D721Med (cell line): ENCODE results near the gene SGCA.

ENCODE experiments used
- DNase-seq: peaks from one replicate; pipeline ENCODE4 v3.0.0; 2011; ENCODE audit warnings: low spot score; ENCODE audit not compliant: insufficient read length
- FAIRE-seq: peaks from 2 replicates; lab custom pipeline; 2011; peaks lifted over from hg19 to GRCh38; lab: Jason Lieb, UNC
- CTCF ChIP-seq: IDR thresholded peaks from 2 replicates; pipeline ENCODE4 v1.5.1; 2012; ENCODE audit warnings: mild to moderate bottlenecking, control low read depth; ENCODE audit not compliant: insufficient read depth; ENCODE audit errors: missing control alignments

SGCA gene

GRCh38 chr17:50185631-50186471 lies 20.0 kb downstream of the SGCA start:
- no peak for FAIRE-seq
- DNase-seq: no peak
- TF ChIP-seq CTCF: no peak

DNA sequence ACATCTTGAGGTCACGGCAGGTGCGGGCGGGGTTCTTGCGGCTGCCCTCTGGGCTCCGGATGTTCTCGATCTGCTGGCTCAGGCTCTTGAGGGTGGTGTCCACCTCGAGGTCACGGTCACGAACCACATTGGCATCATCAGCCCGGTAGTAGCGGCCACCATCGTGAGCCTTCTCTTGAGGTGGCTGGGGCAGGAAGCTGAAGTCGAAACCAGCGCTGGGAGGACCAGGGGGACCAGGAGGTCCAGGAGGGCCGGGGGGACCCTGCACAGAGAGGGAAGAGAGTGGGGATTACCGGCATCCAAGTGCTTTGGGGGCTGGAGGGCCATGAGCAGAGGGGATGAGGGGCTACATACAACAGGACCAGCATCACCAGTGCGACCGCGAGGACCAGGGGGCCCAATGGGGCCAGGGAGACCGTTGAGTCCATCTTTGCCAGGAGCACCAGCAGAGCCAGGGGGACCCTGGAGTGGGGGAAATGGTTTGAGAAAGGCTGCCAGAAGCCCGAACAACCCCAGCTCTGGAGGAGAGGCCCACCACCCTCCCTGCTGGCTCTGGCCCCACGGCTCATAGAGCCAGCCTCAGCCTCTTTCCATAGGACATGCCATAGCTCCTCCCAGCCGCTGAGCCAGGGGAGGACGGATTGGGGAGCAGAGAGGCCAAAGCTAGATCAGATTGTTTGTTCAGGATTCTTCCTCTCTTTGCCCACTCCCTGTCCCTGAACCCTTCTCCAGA lies 21.0 kb downstream of the SGCA start:
- DNase-seq (no peak), FAIRE-seq (no peak)
- TF ChIP-seq CTCF: no peak

GRCh38 chr17:50187394-50187725 lies 21.6 kb downstream of the SGCA start:
- DNase-seq (no peak), FAIRE-seq (no peak)
- TF ChIP-seq CTCF: no peak

DNA sequence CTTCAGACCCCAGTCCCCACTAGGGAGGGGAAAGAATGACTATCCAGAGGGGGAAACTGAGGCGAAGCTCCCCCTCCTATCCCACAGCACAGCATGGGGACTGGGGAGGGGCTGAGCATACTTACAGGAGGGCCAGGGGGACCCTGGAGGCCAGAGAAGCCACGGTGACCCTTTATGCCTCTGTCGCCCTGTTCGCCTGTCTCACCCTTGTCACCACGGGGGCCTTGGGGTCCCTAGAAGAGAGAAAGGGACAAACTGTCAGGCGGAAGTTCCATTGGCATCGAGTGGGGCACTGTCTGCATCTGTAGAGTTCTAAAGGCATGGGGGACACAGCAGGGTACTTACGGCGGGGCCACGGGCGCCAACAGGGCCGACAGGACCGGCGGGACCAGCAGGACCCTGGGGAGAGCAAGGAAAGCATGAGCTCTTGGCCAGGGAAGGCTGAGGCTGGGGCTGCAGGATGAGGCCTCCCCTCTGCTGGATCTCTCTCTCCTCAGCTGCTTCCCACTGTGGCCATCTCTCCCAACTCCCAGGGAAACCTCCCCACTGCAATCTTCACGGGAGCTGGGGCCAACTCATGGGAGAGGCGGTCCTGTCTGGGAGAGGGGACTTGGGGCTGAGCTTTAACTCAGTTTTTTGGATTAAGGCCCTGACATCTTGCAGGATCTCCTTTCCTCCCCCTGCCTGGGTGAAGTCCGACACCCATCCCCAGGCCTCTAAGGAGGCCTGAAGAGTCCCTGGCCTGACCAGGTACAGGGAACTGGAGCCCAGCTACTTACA lies 22.1 kb downstream of the SGCA start:
- TF ChIP-seq CTCF: no peak
- FAIRE-seq (no peak), DNase-seq (no peak)

GRCh38 chr17:50188531-50188920 lies 22.7 kb downstream of the SGCA start:
- no peak for TF ChIP-seq CTCF
- FAIRE-seq: no peak
- no peak for DNase-seq

DNA sequence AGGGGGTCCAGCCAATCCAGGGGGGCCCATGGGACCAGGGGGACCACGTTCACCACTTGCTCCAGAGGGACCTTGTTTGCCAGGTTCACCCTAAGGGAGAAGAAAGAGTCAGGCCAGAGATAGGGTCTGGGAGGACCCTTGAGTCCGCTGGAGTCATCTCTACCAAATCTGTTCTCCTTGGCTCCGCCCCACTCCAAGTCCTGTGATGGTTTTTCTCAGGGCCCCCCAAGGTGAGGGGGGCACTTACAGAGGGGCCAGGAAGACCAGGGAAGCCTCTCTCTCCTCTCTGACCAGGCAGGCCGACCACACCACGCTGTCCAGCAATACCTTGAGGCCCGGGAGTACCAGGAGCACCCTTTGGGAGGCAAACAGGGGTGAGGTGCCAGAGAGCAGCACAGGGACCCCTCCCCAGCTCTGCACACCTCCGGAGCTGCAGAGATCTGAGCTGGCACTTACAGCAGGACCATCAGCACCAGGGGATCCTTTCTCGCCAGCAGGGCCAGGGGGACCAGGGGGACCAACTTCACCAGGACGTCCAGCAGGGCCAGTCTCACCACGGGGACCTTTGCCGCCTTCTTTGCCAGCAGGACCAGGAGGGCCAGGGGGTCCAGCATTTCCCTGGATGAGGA lies 23.2 kb downstream of the SGCA start:
- DNase-seq (no peak), FAIRE-seq (no peak)
- TF ChIP-seq CTCF: no peak
